Right atrium auricular region (tissue), 2 donors: ENCODE measurements around the gene RRP8. TPM values are rescaled to one million over a fixed set of nuclear protein-coding genes. Genes with fewer than 3 reads are reported as not detected.

ENCODE experiments used
- DNase-seq: peaks from one replicate; pipeline ENCODE4 v3.0.0-alpha.2; 2019; ENCODE audit warnings: low spot score
- H3K27ac ChIP-seq, 2 donors: fragments of 200-600 bp; sonication (generic); 1 replicate in 1 of 2; 2 replicates in 1 of 2; pipeline ENCODE4 v1.5.1; 2016 to 2019
- H3K27me3 ChIP-seq, 2 donors: fragments of 200-600 bp; sonication (generic); one replicate each; pipeline versions ENCODE4 v1.5.1 to v1.6.0; 2017 to 2019
- H3K36me3 ChIP-seq: fragments of 200-600 bp; sonication (generic); one replicate; pipeline ENCODE4 v1.5.1; 2016
- H3K4me1 ChIP-seq, 2 donors: fragments of 200-600 bp; sonication (generic); one replicate each; pipeline versions ENCODE4 v1.5.1 to v1.6.0; 2017 to 2019
- H3K4me3 ChIP-seq, 2 donors: fragments of 200-600 bp; sonication (generic); 1 replicate in 1 of 2; 2 replicates in 1 of 2; pipeline ENCODE4 v1.5.1; 2017 to 2019; ENCODE audit warnings: mild to moderate bottlenecking in 1 of 2, moderate library complexity in 1 of 2
- H3K9me3 ChIP-seq, 2 donors: fragments of 200-600 bp; sonication (generic); one replicate each; pipeline ENCODE4 v1.5.1; 2019
- total RNA-seq, 2 donors: library from RNA; depleted of rRNA; stranded (reverse); fragments of >200 nt; gene quantifications; one replicate each; pipeline ENCODE4 v1.1.0, GENCODE V29; 2016
- TF ChIP-seq, protein P1 (sequence below), 2 donors: fragments of 200-600 bp; sonication (generic); IDR thresholded peaks; one replicate each; pipeline ENCODE4 v1.5.1; 2019; ENCODE audit warnings: antibody characterized with exemption in 2 of 2

RRP8 gene
- total RNA-seq, 2 donors from 2014 or later: 9.7 to 12.2 TPM

DNA sequence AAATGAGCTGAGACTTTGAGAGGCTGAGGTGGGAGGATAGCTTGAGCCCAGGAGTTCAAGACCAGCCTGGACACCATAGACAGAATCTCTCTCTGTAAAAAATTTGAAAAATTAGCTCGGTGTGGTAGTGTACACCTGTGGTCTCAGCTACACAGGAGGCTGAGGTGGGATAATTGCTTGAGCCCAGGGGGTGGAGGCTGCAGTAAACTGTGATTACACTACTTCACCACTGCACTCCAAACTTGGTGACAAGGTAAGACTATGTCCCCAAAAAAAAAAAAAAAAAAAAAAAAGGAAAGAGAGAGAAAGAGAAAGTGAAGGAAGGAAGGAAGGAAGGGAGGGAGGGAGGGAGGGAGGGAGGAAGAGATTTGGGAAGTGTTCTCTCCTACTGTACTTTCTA, 25.3 kb downstream of the RRP8 start:
- Histone ChIP-seq H3K27ac (no peak overlapping the region), H3K27me3 (no peaks in the 10 kb centered on the region), H3K9me3 (peaks cover 0 to 10% of the 10 kb centered on the region in 2 donors), H3K4me1 (peaks cover 0 to 14% of the 10 kb centered on the region in 2 donors), H3K36me3 (no peaks in the 10 kb centered on the region), H3K4me3 (no peak overlapping the region)
- no peak for DNase-seq
- TF ChIP-seq, protein P1, sequence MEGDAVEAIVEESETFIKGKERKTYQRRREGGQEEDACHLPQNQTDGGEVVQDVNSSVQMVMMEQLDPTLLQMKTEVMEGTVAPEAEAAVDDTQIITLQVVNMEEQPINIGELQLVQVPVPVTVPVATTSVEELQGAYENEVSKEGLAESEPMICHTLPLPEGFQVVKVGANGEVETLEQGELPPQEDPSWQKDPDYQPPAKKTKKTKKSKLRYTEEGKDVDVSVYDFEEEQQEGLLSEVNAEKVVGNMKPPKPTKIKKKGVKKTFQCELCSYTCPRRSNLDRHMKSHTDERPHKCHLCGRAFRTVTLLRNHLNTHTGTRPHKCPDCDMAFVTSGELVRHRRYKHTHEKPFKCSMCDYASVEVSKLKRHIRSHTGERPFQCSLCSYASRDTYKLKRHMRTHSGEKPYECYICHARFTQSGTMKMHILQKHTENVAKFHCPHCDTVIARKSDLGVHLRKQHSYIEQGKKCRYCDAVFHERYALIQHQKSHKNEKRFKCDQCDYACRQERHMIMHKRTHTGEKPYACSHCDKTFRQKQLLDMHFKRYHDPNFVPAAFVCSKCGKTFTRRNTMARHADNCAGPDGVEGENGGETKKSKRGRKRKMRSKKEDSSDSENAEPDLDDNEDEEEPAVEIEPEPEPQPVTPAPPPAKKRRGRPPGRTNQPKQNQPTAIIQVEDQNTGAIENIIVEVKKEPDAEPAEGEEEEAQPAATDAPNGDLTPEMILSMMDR (IDR thresholded peaks at IDR 0.05): no peak

- Histone ChIP-seq H3K27ac (peak overlapping the region; percentile 46 to 56), H3K27me3 (no peaks in the 10 kb centered on the region), H3K4me1 (peaks cover 0 to 14% of the 10 kb centered on the region in 2 donors), H3K36me3 (no peaks in the 10 kb centered on the region), H3K9me3 (no peaks in the 10 kb centered on the region), H3K4me3 (no peak overlapping the region)
- DNase-seq: no peak
- TF ChIP-seq, protein P1 (IDR thresholded peaks at IDR 0.05): no peak
Observed at GRCh38 chr11:6576471-6577373, 26.7 kb downstream of the RRP8 start.

DNA sequence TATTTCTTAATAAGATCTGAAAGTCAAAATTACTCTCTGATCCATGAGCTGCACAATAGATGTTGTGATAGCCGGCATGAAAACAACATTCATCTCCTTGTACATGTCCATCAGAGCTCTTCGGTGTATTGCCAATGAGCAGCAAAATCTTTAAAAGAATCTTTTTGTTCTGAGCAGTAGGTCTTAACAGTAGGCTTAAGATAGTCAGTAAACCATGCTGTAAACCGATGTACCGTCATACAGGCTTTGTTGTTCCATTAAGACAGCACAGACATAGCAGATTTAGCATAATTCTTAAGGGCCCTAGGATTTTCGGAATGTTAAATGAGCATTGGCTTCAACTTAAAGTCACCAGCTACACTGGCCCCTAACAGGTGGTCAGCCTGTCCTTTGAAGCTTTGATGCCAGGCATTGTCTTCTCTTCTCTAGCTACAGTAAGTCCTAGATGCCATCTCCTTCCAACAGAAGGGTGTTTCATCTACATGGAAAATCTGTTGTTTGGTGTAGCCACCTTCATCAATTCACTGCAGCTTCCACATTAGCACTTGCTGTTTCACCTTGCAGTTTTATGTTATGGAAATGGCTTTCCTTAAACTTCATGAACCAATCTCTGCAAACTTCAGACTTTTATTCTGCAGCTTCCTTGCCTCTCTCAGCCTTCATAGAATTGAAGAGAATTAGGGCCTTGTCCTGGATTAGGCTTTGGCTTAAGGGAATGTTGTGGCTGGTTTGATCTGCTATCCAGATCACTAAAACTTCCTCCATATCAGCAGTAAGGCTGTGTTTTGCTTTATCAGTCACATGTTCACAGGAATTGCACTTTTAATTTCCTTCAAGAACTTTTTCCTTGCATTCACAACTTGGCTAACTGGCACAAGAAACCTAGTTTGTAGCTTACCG, 28.4 kb downstream of the RRP8 start:
- Histone ChIP-seq H3K36me3 (no peaks in the 10 kb centered on the region), H3K27me3 (no peaks in the 10 kb centered on the region), H3K27ac (no peak overlapping the region), H3K9me3 (no peaks in the 10 kb centered on the region), H3K4me1 (peaks cover 0 to 17% of the 10 kb centered on the region in 2 donors), H3K4me3 (no peak overlapping the region)
- no peak for DNase-seq
- TF ChIP-seq, protein P1 (IDR thresholded peaks at IDR 0.05): no peak

GRCh38 chr11:6572215-6572614, 31.2 kb downstream of the RRP8 start:
- TF ChIP-seq, protein P1 (IDR thresholded peaks at IDR 0.05): no peak
- no peaks in the 10 kb centered on the region for H3K9me3 ChIP-seq
- no peak overlapping the region for H3K27ac ChIP-seq
- no peaks in the 10 kb centered on the region for H3K36me3 ChIP-seq
- peaks cover 0 to 19% of the 10 kb centered on the region in 2 donors for H3K4me1 ChIP-seq
- DNase-seq: no peak
- no peak overlapping the region for H3K4me3 ChIP-seq
- no peaks in the 10 kb centered on the region for H3K27me3 ChIP-seq

GRCh38 chr11:6571434-6572008, 31.9 kb downstream of the RRP8 start:
- no peak overlapping the region for H3K4me3 ChIP-seq
- no peak for DNase-seq
- H3K9me3 ChIP-seq: no peaks in the 10 kb centered on the region
- H3K27ac ChIP-seq: no peak overlapping the region
- TF ChIP-seq, protein P1 (IDR thresholded peaks at IDR 0.05): no peak
- H3K27me3 ChIP-seq: no peaks in the 10 kb centered on the region
- peaks cover 0 to 12% of the 10 kb centered on the region in 2 donors for H3K4me1 ChIP-seq
- no peaks in the 10 kb centered on the region for H3K36me3 ChIP-seq
